ENCODE results near the gene RBM25. TPM values are rescaled to one million over a fixed set of nuclear protein-coding genes. Genes with fewer than 3 reads are reported as not detected.

The RBM25 gene
- total and polyA plus RNA-seq, 2 experiments from 2014 or later: 120 to 204 TPM

GRCh38 chr14:73136387-73137225 is 78.3 kb downstream of the RBM25 start, which contains the start of gene PSEN1:
PSEN1 (plus strand) TSS chr14:73136507; CDS start chr14:73148020, 11,513 bp downstream.
- Histone ChIP-seq H3K4me2 (peak within 1 kb of the TSS; percentile 100), H3K27ac (ENCODE audit: low read depth) (peak within 1 kb of the TSS; percentile 98), H3K79me2 (replicated peaks; ENCODE audit: insufficient read depth) (peaks cover 50% of the 10 kb centered on the region), H2AFZ (peak within 1 kb of the TSS; percentile 97), H4K20me1 (replicated peaks; ENCODE audit: insufficient read depth) (peaks cover 15% of the 10 kb centered on the region), H3K9me2 (ENCODE audit: insufficient read depth) (no peaks in the 10 kb centered on the region), H3K36me3 (ENCODE audit: insufficient read depth) (no peaks in the 10 kb centered on the region), H3K27me3 (ENCODE audit: insufficient read depth) (no peaks in the 10 kb centered on the region), H3F3A (replicated peaks; ENCODE audit: low read depth) (peaks cover 15% of the 10 kb centered on the region), H3K4me1 (ENCODE audit: insufficient read depth) (peaks cover 15% of the 10 kb centered on the region), H3K4me3 (peak within 1 kb of the TSS; percentile 87)
- peaks cover 13% of the 10 kb centered on the region; the same call in 2 of the 3 replicates for H3K9me3 Mint-ChIP-seq
- peaks cover 20% of the 10 kb centered on the region for H3K27me3 Mint-ChIP-seq (ENCODE audit: insufficient read depth, low read depth, poor library complexity)
- peaks cover 11% of the 10 kb centered on the region; the same call in 2 of the 3 replicates for H3K36me3 Mint-ChIP-seq (ENCODE audit: low read depth)
- ATAC-seq (peak; percentile 93), DNase-seq (ENCODE audit: low spot score) (peak; percentile 98)
- H3K4me1 Mint-ChIP-seq: peaks cover 7% of the 10 kb centered on the region
- H3K27ac Mint-ChIP-seq: peak within 1 kb of the TSS; percentile 98
- H3K4me3 Mint-ChIP-seq: peak within 1 kb of the TSS; percentile 88
- no peak for TF ChIP-seq CTCF (conservative IDR thresholded peaks at IDR 0.05; ENCODE audit: low read depth in 2 of 2)
- TF ChIP-seq STAT1 (IDR thresholded peaks at IDR 0.05; ENCODE audit: unreplicated experiment): no peak
- TF ChIP-seq ZNF331 (CRISPR knock-in tag; IDR thresholded peaks at IDR 0.05; ENCODE audit: low read depth): no peak
- TF ChIP-seq EZH2 (IDR thresholded peaks at IDR 0.05; ENCODE audit: low read depth, unreplicated experiment): no peak
- no peak for TF ChIP-seq EZH2phosphoT487 (IDR thresholded peaks at IDR 0.05; ENCODE audit: unreplicated experiment)
- peak; percentile 96 for TF ChIP-seq POLR2AphosphoS5 (IDR thresholded peaks at IDR 0.05; ENCODE audit: low read depth)
- TF ChIP-seq JUNB (IDR thresholded peaks at IDR 0.05; ENCODE audit: unreplicated experiment): no peak
- TF ChIP-seq NANOG (IDR thresholded peaks at IDR 0.05; ENCODE audit: borderline replicate concordance): no peak
- TF ChIP-seq ETS1 (IDR thresholded peaks at IDR 0.05): 0 out of 2 replicates have a peak, but pooled peaks have one; percentile 43
- TF ChIP-seq REST (IDR thresholded peaks at IDR 0.05; ENCODE audit: unreplicated experiment): no peak
- TF ChIP-seq ZNF114 (CRISPR knock-in tag; IDR thresholded peaks at IDR 0.05): no peak
- no peak for TF ChIP-seq ZNF462 (CRISPR knock-in tag; IDR thresholded peaks at IDR 0.05)
- peak; percentile 91 for TF ChIP-seq CREB1 (CRISPR knock-in tag; IDR thresholded peaks at IDR 0.05; ENCODE audit: low read depth)
